ENCODE data around the gene DHRS12.

DHRS12 gene

DNA sequence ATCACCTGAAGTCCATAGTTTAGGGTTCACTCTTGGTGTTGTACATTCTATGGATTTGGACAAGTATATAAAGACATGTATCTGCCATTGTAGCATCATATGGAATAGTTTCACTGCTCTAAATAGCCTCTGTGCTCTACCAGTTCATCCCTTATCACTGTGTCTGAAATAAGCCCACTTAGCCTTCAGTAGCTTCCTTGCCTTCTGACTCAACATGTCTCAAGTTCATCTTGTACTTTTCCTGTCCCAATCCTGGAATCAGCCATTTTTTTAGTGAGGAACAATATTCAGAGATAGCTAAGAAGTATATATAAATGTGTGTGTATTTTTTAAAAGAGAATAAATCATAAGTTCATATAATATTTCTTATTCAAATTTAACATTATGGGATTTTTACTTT lies 79.2 kb downstream of the DHRS12 start:
- TF ChIP-seq, protein P1, sequence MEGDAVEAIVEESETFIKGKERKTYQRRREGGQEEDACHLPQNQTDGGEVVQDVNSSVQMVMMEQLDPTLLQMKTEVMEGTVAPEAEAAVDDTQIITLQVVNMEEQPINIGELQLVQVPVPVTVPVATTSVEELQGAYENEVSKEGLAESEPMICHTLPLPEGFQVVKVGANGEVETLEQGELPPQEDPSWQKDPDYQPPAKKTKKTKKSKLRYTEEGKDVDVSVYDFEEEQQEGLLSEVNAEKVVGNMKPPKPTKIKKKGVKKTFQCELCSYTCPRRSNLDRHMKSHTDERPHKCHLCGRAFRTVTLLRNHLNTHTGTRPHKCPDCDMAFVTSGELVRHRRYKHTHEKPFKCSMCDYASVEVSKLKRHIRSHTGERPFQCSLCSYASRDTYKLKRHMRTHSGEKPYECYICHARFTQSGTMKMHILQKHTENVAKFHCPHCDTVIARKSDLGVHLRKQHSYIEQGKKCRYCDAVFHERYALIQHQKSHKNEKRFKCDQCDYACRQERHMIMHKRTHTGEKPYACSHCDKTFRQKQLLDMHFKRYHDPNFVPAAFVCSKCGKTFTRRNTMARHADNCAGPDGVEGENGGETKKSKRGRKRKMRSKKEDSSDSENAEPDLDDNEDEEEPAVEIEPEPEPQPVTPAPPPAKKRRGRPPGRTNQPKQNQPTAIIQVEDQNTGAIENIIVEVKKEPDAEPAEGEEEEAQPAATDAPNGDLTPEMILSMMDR (conservative IDR thresholded peaks at IDR 0.05; ENCODE audit: low read depth, low read length), result no peak
- DNase-seq (ENCODE audit: low read depth), result no peak
- H3K4me3 ChIP-seq (ENCODE audit: low read length), result no peak overlapping the region

DNA sequence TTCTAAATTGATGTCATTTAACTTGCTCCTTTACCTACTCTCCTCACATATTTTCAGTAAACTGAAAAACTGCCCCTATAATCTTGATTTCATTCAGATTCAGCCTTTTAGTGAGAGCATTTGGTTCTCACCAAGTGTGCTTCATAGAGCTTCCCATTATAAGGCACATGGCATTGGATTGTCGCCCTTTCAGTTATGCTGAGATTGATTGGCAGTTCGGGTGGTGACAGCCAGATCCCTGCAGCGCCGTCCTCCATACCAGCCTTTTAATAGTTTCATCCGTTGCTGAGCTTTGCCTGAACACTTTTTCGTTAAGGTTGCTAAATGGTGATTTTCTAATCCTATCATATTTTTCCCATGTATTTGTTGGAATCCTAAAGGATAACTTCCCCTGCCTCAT lies 80.4 kb downstream of the DHRS12 start:
- no peak for DNase-seq (ENCODE audit: low read depth)
- no peak overlapping the region for H3K4me3 ChIP-seq (ENCODE audit: low read length)
- TF ChIP-seq, protein P1 (conservative IDR thresholded peaks at IDR 0.05; ENCODE audit: low read depth, low read length), result no peak

DNA sequence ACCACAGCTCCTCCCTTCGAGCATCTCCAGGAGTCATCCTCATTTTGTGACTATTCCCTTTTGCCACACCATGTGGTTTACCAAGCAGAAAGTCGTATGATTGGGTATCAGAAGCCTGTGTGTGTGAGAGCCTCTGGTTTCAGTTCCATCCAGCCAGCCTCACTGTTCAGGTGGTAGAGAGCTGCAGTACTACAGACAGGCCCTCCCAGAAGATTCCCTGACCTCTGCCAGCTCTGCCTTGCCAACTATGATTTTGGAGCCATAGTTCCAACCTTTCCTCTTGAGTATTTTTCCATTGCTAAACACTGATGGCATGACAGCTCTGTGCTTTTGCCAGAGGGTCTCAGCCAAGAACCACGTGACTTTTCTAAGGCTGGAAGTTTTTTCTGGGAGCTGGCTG lies 82.5 kb downstream of the DHRS12 start:
- TF ChIP-seq, protein P1 (conservative IDR thresholded peaks at IDR 0.05; ENCODE audit: low read depth, low read length), result no peak
- DNase-seq (ENCODE audit: low read depth), result no peak
- no peak overlapping the region for H3K4me3 ChIP-seq (ENCODE audit: low read length)

DNA sequence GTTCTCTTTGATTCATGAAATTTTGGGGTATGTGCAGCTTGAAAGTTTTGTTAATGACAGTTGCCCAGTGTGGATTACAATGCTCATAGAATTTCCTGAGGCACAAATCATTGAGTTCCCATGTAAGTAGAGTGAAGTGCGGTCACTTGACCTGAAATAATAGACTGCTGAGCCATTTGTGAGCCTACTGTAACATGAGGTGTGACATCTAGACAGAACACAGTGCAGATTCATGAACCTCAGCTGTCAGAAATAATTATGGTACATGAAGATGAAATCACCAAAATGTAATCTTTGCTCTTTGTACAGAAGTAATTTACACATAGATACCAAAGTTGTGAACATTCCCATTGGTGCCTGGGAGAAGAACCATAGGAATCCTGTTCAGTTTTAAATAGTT lies 84.6 kb downstream of the DHRS12 start:
- DNase-seq (ENCODE audit: low read depth), result no peak
- TF ChIP-seq, protein P1 (conservative IDR thresholded peaks at IDR 0.05; ENCODE audit: low read depth, low read length), result no peak
- no peak overlapping the region for H3K4me3 ChIP-seq (ENCODE audit: low read length)

Data from retinal pigment epithelial cell (primary cell).